Gastrocnemius medialis (tissue), 4 donors: ENCODE data around the gene KCNJ15. TPM values are rescaled to one million over a fixed set of nuclear protein-coding genes. Genes with fewer than 3 reads are reported as not detected.

ENCODE experiments used
- ATAC-seq, 2 donors: fragments of 150-250 bp; one replicate each; pipeline ENCODE4 v1.9.1; 2016
- DNase-seq, 2 donors: peaks; one replicate each; pipeline ENCODE4 v3.0.0-alpha.2; 2019
- H3K27ac ChIP-seq, 4 donors: fragments of 200-600 bp; sonication (generic); 1 replicate in 1 of 4; 2 replicates in 3 of 4; pipeline ENCODE4 v1.5.1; 2016 to 2018; ENCODE audit warnings: mild to moderate bottlenecking in 2 of 4, moderate library complexity in 1 of 4
- H3K27me3 ChIP-seq, 3 donors: fragments of 200-600 bp; sonication (generic) in 2 of 3; 1 replicate in 1 of 3; 2 replicates in 2 of 3; pipeline versions ENCODE4 v1.5.1 to v1.6.0; 2016 to 2019; ENCODE audit warnings: mild to moderate bottlenecking in 1 of 3, moderate library complexity in 1 of 3
- H3K36me3 ChIP-seq, 2 donors: fragments of 200-600 bp; sonication (generic) in 1 of 2; one replicate each; pipeline ENCODE4 v1.5.1; 2017 to 2018
- H3K4me1 ChIP-seq, 2 donors: fragments of 200-600 bp; sonication (generic) in 1 of 2; one replicate each; pipeline ENCODE4 v1.5.1; 2016 to 2017; ENCODE audit warnings: mild to moderate bottlenecking in 2 of 2
- H3K4me3 ChIP-seq, 4 donors: fragments of 200-600 bp; sonication (generic) in 3 of 4; 1 replicate in 1 of 4; 2 replicates in 3 of 4; pipeline ENCODE4 v1.5.1; 2016 to 2019; ENCODE audit warnings: mild to moderate bottlenecking in 2 of 4
- H3K9me3 ChIP-seq, 3 donors: fragments of 200-600 bp; sonication (generic) in 2 of 3; 1 replicate in 1 of 3; 2 replicates in 2 of 3; pipeline ENCODE4 v1.5.1; 2016 to 2019
- POLR2A ChIP-seq, 2 donors: fragments of 450-650 bp; IDR thresholded peaks; one replicate each; pipeline ENCODE4 v1.6.1; 2017; ENCODE audit warnings: antibody characterized with exemption in 2 of 2, mild to moderate bottlenecking in 2 of 2, moderate library complexity in 2 of 2
- in situ Hi-C, 4 donors: fragments of 200-750 bp; cut with MboI; loops; one replicate each; pipeline versions ENCODE4 v1.15.0 to v1.8.0; 2017; ENCODE audit warnings: low sequenced_read_pairs in 4 of 4
- intact Hi-C: fragments of 100-400 bp; cut with DNase I; formaldehyde crosslinking; loops from one replicate; pipeline ENCODE4 v1.15.1; 2023; ENCODE audit warnings: low total_unique reads
- total RNA-seq, 4 donors: library from RNA; depleted of rRNA; stranded (reverse); fragments of >200 nt; gene quantifications; one replicate each; pipeline versions ENCODE4 v1.1.0 to v1.2.3, GENCODE V29; 2016
- TF ChIP-seq, protein P1 (sequence below), 5 experiments: fragments of 450-650 bp in 3 of 5; fragments of 200-600 bp in 2 of 5; sonication (generic) in 2 of 5; IDR thresholded peaks in 4 of 5; conservative IDR thresholded peaks in 1 of 5; 1 replicate in 4 of 5; 2 replicates in 1 of 5; pipeline ENCODE4 v1.5.1; 2016 to 2019; ENCODE audit warnings: antibody characterized with exemption in 5 of 5, mild to moderate bottlenecking in 3 of 5, moderate library complexity in 3 of 5

KCNJ15 gene
- total RNA-seq, 4 donors from 2014 or later = 0.24 to 1.5 (median 0.37) TPM

DNA sequence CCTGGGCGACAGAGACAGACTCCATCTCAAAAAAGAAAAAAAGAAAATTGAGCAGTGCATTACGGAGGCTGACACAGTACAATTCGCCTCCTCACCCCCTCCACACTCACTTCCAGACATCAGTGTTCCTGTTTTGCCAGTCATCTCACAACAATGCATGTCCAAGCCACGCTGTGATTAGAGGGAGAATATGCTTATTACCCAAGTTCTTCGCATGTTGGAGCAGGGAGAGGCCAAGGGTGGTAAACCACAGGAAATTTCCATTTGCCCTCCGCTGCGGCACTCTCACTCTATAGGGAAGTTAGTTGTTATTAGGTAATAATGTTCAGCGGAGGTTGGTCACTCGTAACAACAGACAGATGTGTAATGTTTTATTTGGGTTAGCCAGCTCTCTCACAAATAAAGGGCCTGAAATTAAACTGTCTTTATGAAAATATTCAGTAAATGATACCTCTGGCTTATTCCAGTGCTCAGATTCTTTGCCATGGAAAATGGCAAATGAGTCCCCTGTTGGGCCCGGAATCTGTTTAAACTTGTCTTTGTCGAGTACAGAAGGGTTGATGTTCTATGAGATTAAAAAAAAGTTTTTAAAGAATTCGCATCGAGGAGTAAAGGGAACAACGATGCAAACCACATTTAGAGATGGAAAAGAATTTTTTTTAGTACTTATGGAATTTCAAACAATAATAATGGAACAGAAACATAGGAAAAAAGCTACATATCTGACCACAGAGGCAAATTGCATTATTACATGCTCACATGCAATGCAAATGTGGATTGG is 33.1 kb downstream of the KCNJ15 start:
- Histone ChIP-seq H3K27ac (no peak overlapping the region), H3K4me3 (no peak overlapping the region), H3K4me1 (no peaks in the 10 kb centered on the region), H3K27me3 (no peaks in the 10 kb centered on the region), H3K9me3 (no peaks in the 10 kb centered on the region), H3K36me3 (no peaks in the 10 kb centered on the region)
- intact Hi-C loops (no loop called here), in situ Hi-C loops (no loop called here)
- TF ChIP-seq, protein P1, sequence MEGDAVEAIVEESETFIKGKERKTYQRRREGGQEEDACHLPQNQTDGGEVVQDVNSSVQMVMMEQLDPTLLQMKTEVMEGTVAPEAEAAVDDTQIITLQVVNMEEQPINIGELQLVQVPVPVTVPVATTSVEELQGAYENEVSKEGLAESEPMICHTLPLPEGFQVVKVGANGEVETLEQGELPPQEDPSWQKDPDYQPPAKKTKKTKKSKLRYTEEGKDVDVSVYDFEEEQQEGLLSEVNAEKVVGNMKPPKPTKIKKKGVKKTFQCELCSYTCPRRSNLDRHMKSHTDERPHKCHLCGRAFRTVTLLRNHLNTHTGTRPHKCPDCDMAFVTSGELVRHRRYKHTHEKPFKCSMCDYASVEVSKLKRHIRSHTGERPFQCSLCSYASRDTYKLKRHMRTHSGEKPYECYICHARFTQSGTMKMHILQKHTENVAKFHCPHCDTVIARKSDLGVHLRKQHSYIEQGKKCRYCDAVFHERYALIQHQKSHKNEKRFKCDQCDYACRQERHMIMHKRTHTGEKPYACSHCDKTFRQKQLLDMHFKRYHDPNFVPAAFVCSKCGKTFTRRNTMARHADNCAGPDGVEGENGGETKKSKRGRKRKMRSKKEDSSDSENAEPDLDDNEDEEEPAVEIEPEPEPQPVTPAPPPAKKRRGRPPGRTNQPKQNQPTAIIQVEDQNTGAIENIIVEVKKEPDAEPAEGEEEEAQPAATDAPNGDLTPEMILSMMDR (IDR thresholded peaks at IDR 0.05 in 4 of 5, conservative IDR thresholded peaks at IDR 0.05 in 1 of 5) = no peak
- no peak for TF ChIP-seq POLR2A (IDR thresholded peaks at IDR 0.05)
- peak in 1 of 2 donors; percentile 41 for ATAC-seq
- DNase-seq = no peak

DNA sequence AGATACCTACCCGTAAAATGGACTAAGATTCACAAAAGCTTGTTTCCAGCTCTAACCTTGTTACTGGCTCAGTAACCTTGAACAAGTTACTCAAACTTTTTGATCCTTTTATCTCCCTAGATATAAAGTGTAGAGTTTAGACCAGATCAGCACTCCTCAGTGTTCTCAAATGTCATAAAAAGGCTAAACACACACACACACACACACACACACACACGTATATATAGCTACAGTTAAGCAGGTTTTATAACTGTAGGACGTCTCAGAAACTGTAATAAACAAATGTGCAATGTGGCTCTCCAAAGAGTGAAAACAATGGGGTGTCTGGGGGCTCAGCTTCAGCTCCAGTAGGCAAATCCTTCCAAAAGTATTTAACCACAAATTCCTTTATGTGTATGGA is 34.0 kb downstream of the KCNJ15 start:
- Histone ChIP-seq H3K9me3 (no peaks in the 10 kb centered on the region), H3K27me3 (no peaks in the 10 kb centered on the region), H3K4me1 (no peaks in the 10 kb centered on the region), H3K4me3 (no peak overlapping the region), H3K36me3 (no peaks in the 10 kb centered on the region), H3K27ac (no peak overlapping the region)
- in situ Hi-C loops (no loop called here), intact Hi-C loops (no loop called here)
- ATAC-seq (no peak), DNase-seq (no peak)
- TF ChIP-seq, protein P1 (IDR thresholded peaks at IDR 0.05 in 4 of 5, conservative IDR thresholded peaks at IDR 0.05 in 1 of 5) = no peak
- TF ChIP-seq POLR2A (IDR thresholded peaks at IDR 0.05) = no peak

DNA sequence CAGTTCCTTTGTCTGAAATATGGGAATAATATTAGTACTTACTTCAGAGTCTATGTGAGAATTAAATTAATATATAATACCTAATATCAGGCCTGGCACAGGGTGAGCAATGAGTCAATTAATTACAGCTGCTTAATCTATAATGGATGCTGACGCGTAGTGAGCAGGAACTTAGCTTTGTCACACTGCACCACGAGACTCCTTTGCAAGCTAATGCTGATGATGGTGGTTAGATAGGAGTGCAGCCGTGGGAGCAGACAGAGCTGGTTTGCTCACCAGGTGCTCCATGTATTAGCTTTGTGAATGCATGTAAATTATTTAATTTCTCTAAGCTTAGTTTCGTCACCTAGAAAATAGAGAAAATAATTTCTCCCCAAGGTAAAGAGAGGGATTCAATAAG is 35.1 kb downstream of the KCNJ15 start:
- intact Hi-C loops = no loop called here
- in situ Hi-C loops = no loop called here
- Histone ChIP-seq H3K4me3 (no peak overlapping the region), H3K27ac (no peak overlapping the region), H3K27me3 (no peaks in the 10 kb centered on the region), H3K36me3 (no peaks in the 10 kb centered on the region), H3K4me1 (peaks cover 0 to 5% of the 10 kb centered on the region in 2 donors), H3K9me3 (no peaks in the 10 kb centered on the region)
- DNase-seq = no peak
- no peak for ATAC-seq
- no peak for TF ChIP-seq POLR2A (IDR thresholded peaks at IDR 0.05)
- TF ChIP-seq, protein P1 (IDR thresholded peaks at IDR 0.05 in 4 of 5, conservative IDR thresholded peaks at IDR 0.05 in 1 of 5) = no peak

DNA sequence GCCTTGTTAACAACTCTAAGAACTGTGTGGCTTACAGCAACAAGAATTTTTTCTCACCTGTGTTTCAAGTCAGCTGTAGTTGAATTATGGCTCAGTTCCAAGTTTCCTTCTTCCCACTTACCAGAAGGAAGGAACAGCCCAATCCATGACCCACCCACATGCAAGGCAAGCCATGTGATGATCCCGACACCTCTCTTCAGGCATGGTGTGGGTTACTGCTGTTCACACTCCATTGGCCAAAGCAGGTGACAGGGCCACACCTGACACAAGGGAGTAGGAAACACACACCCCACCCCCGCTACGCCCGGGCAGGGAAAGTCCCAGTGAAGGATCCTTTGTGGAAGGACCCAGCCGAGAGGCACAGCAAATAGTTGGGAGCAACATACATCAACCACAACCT is 36.3 kb downstream of the KCNJ15 start:
- in situ Hi-C loops (no loop called here), intact Hi-C loops (no loop called here)
- no peak for DNase-seq
- Histone ChIP-seq H3K27me3 (no peaks in the 10 kb centered on the region), H3K27ac (no peak overlapping the region), H3K9me3 (no peaks in the 10 kb centered on the region), H3K4me1 (peaks cover 0 to 6% of the 10 kb centered on the region in 2 donors), H3K4me3 (no peak overlapping the region), H3K36me3 (no peaks in the 10 kb centered on the region)
- TF ChIP-seq POLR2A (IDR thresholded peaks at IDR 0.05) = no peak
- TF ChIP-seq, protein P1 (IDR thresholded peaks at IDR 0.05 in 4 of 5, conservative IDR thresholded peaks at IDR 0.05 in 1 of 5) = no peak
- no peak for ATAC-seq
